PC-3 (cell line): ENCODE results near the gene SLC25A21. TPM values are rescaled to one million over a fixed set of nuclear protein-coding genes. Genes with fewer than 3 reads are reported as not detected.

ENCODE experiments used
- ATAC-seq: fragments of 200-7000 bp; cut with Tn5 transposase; 2 replicates; pipeline ENCODE4 v1.9.1; 2020; ENCODE audit warnings: mild to moderate bottlenecking, moderate library complexity
- BruUV-seq: library from RNA; stranded (reverse); fragments of 400-500 nt; replicated peaks from 2 replicates; lab custom pipeline; 2021; lab: Mats Ljungman, UMichigan
- CTCF ChIA-PET: fragments of 300-600 bp; sonication (Branson Sonifier 250); formaldehyde crosslinking; loops from one replicate; lab custom pipeline; 2022; ENCODE audit warnings: antibody characterized with exemption; lab: Charles Lee
- POLR2A ChIA-PET: fragments of 300-600 bp; sonication (Branson Sonifier 250); formaldehyde crosslinking; loops from one replicate; lab custom pipeline; 2022; ENCODE audit warnings: antibody characterized with exemption; ENCODE audit not compliant: unreplicated experiment; lab: Charles Lee
- DNase-seq: peaks from one replicate; pipeline ENCODE4 v3.0.0-alpha.2; 2015
- H2AFZ ChIP-seq: fragments of 300-600 bp; sonication (generic); 2 replicates; pipeline ENCODE4 v1.6.0; 2016; ENCODE audit warnings: antibody characterized with exemption, low read length
- H3F3A ChIP-seq: fragments of 300-600 bp; sonication (generic); one replicate; pipeline ENCODE4 v1.6.0; 2017; ENCODE audit warnings: antibody characterized with exemption, low read length, control low read depth, mild to moderate bottlenecking; ENCODE audit not compliant: unreplicated experiment
- H3K27ac ChIP-seq: fragments of 300-600 bp; sonication (generic); 2 replicates; pipeline ENCODE4 v1.5.1; 2016; ENCODE audit warnings: mild to moderate bottlenecking, low read length
- H3K27me3 ChIP-seq: fragments of 300-600 bp; sonication (generic); 2 replicates; pipeline ENCODE4 v1.6.1; 2016; ENCODE audit warnings: low read length, mixed read lengths
- H3K36me3 ChIP-seq: fragments of 300-600 bp; sonication (generic); 2 replicates; pipeline ENCODE4 v1.6.1; 2016; ENCODE audit warnings: low read depth, mixed run types, low read length, mixed read lengths
- H3K4me1 ChIP-seq: fragments of 300-600 bp; sonication (generic); 2 replicates; pipeline ENCODE4 v1.5.1; 2016; ENCODE audit warnings: low read length; ENCODE audit not compliant: insufficient read depth
- H3K4me2 ChIP-seq: fragments of 300-600 bp; sonication (generic); 2 replicates; pipeline ENCODE4 v1.6.0; 2016; ENCODE audit warnings: low read length
- H3K4me3 ChIP-seq: fragments of 300-600 bp; sonication (generic); 2 replicates; pipeline ENCODE4 v1.5.1; 2016; ENCODE audit warnings: mild to moderate bottlenecking, low read length, mixed read lengths
- H3K79me2 ChIP-seq: fragments of 300-600 bp; sonication (generic); 2 replicates; pipeline ENCODE4 v1.6.1; 2017; ENCODE audit warnings: low read length, mixed read lengths
- H3K9ac ChIP-seq: fragments of 300-600 bp; sonication (generic); 2 replicates; pipeline ENCODE4 v1.6.0; 2016; ENCODE audit warnings: mild to moderate bottlenecking, low read length
- H3K9me2 ChIP-seq: fragments of 300-600 bp; sonication (generic); replicated peaks from 2 replicates; pipeline ENCODE4 v1.6.1; 2016; ENCODE audit warnings: mixed run types, low read length, mixed read lengths
- H3K9me3 ChIP-seq: fragments of 300-600 bp; sonication (generic); 2 replicates; pipeline ENCODE4 v1.6.1; 2016; ENCODE audit warnings: low read length, mixed read lengths
- H4K20me1 ChIP-seq: fragments of 300-600 bp; sonication (generic); 2 replicates; pipeline ENCODE4 v1.6.1; 2016; ENCODE audit warnings: low read length, mixed read lengths
- EZH2 ChIP-seq: fragments of 300-600 bp; sonication (generic); IDR thresholded peaks from one replicate; pipeline ENCODE4 v1.6.1; 2017; ENCODE audit warnings: antibody characterized with exemption, mild to moderate bottlenecking, low read length; ENCODE audit not compliant: unreplicated experiment
- EZH2phosphoT487 ChIP-seq: fragments of 300-600 bp; sonication (generic); IDR thresholded peaks from 2 replicates; pipeline ENCODE4 v1.6.1; 2018; ENCODE audit warnings: mild to moderate bottlenecking, antibody characterized with exemption, low read length, borderline replicate concordance
- intact Hi-C: fragments of 100-400 bp; cut with micrococcal nuclease; formaldehyde crosslinking; loops from 2 replicates; pipeline ENCODE4 v1.9.0; 2023
- total RNA-seq: library from RNA; depleted of rRNA; stranded (reverse); fragments of >200 nt; gene quantifications from 2 replicates; pipeline ENCODE4 v1.2.3, GENCODE V29; 2014
- TF ChIP-seq, protein P1 (sequence below): fragments of 300-600 bp; sonication (generic); conservative IDR thresholded peaks from 2 replicates; pipeline ENCODE4 v1.5.1; 2017; ENCODE audit warnings: antibody characterized with exemption, low read depth, mild to moderate bottlenecking, low read length

The SLC25A21 gene
- total RNA-seq, 1 experiment from 2014 or later, result 0.87 TPM

DNA sequence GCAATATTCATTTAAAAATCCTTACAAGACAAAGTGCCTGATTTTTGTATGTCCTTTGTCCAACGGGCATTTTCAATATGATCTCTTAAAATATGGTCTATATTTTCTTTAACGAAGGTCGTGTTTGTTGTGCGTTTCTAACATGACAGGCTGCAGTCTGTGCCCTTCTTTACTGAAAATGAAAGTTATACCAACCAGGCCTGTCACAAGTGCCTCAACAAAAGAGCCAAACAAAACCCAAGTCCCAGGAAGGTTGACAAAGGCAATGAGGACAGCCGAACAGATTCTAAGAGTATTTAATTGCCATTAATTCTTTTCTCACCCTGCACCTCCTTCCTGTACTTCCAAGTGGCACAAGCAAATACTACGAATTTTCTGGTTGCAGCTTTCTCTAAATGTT lies 496.8 kb downstream of the SLC25A21 start:
- no peaks in the 10 kb centered on the region for H3F3A ChIP-seq
- no peaks in the 10 kb centered on the region for H3K4me1 ChIP-seq
- intact Hi-C loops, result no loop called here
- ATAC-seq, result no peak
- H3K27me3 ChIP-seq, result no peaks in the 10 kb centered on the region
- DNase-seq, result no peak
- ChIA-PET POLR2A (no interaction called here), CTCF (no interaction called here)
- peaks cover 49% of the 10 kb centered on the region for H3K36me3 ChIP-seq
- H3K4me2 ChIP-seq, result no peak overlapping the region
- H3K9ac ChIP-seq, result no peak overlapping the region
- no TSS peak for BruUV-seq
- no peaks in the 10 kb centered on the region for H3K9me2 ChIP-seq
- no peak overlapping the region for H2AFZ ChIP-seq
- no peak for TF ChIP-seq EZH2phosphoT487
- no peak for TF ChIP-seq EZH2
- TF ChIP-seq, protein P1, sequence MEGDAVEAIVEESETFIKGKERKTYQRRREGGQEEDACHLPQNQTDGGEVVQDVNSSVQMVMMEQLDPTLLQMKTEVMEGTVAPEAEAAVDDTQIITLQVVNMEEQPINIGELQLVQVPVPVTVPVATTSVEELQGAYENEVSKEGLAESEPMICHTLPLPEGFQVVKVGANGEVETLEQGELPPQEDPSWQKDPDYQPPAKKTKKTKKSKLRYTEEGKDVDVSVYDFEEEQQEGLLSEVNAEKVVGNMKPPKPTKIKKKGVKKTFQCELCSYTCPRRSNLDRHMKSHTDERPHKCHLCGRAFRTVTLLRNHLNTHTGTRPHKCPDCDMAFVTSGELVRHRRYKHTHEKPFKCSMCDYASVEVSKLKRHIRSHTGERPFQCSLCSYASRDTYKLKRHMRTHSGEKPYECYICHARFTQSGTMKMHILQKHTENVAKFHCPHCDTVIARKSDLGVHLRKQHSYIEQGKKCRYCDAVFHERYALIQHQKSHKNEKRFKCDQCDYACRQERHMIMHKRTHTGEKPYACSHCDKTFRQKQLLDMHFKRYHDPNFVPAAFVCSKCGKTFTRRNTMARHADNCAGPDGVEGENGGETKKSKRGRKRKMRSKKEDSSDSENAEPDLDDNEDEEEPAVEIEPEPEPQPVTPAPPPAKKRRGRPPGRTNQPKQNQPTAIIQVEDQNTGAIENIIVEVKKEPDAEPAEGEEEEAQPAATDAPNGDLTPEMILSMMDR, result no peak
- peaks cover 51% of the 10 kb centered on the region for H3K79me2 ChIP-seq
- H3K27ac ChIP-seq, result no peak overlapping the region
- no peaks in the 10 kb centered on the region for H3K9me3 ChIP-seq
- no peaks in the 10 kb centered on the region for H4K20me1 ChIP-seq
- no peak overlapping the region for H3K4me3 ChIP-seq

DNA sequence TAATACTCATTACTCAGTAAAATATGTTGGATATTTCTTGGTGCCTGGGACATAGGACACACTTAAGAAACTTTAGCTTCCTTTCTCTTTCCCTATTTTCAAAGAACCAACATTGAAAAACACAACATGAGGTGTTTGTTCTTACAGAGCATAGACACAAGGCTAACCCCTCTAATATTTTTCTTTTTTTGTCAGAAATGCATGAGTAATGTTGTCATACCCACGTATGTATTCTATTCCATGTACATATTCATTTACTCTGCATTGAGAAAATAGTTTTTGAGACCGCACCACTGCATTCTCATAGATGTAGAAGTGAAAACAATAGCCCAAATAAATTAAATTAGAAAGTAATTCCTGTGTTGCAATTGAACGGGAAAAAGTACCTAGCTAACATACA lies 497.7 kb downstream of the SLC25A21 start:
- Histone ChIP-seq H3K79me2 (peaks cover 60% of the 10 kb centered on the region), H4K20me1 (no peaks in the 10 kb centered on the region), H3K27me3 (no peaks in the 10 kb centered on the region), H3K4me2 (no peak overlapping the region), H3K36me3 (peaks cover 48% of the 10 kb centered on the region), H3F3A (no peaks in the 10 kb centered on the region), H3K9me2 (no peaks in the 10 kb centered on the region), H3K27ac (no peak overlapping the region), H3K9me3 (no peaks in the 10 kb centered on the region), H2AFZ (no peak overlapping the region), H3K4me3 (no peak overlapping the region), H3K4me1 (peaks cover 5% of the 10 kb centered on the region; the same call in 1 of the 2 replicates), H3K9ac (no peak overlapping the region)
- DNase-seq, result no peak
- ChIA-PET POLR2A (no interaction called here), CTCF (no interaction called here)
- BruUV-seq, result no TSS peak
- ATAC-seq, result no peak
- TF ChIP-seq, protein P1, result no peak
- TF ChIP-seq EZH2 (no peak), EZH2phosphoT487 (no peak)
- intact Hi-C loops, result no loop called here

DNA sequence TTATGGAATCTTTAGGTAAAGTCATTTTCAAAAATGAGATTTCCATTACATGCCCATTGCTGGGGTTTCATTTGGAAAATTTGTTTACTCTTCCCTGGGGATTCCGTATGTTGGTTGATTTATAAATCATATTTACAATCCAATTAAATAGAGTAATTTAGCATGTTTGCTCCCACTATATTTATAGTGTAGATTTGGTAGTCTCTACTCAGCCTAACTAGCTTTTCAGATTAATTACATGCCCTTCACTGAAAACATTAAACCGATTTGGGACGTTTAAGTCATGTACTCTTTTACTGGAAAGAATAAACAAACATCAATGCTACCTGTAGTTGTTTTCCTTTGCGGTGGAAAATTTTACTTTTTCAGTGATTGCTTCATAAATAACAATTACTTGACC lies 500.3 kb downstream of the SLC25A21 start:
- no peaks in the 10 kb centered on the region for H3K27me3 ChIP-seq
- ChIA-PET CTCF (no interaction called here), POLR2A (no interaction called here)
- H3F3A ChIP-seq, result no peaks in the 10 kb centered on the region
- H3K9ac ChIP-seq, result no peak overlapping the region
- no peaks in the 10 kb centered on the region for H3K9me2 ChIP-seq
- DNase-seq, result no peak
- H3K4me2 ChIP-seq, result no peak overlapping the region
- H3K27ac ChIP-seq, result no peak overlapping the region
- peaks cover 30% of the 10 kb centered on the region for H3K36me3 ChIP-seq
- H3K4me1 ChIP-seq, result peaks cover 15% of the 10 kb centered on the region
- H3K4me3 ChIP-seq, result no peak overlapping the region
- TF ChIP-seq, protein P1, result no peak
- no peak for TF ChIP-seq EZH2phosphoT487
- TF ChIP-seq EZH2, result no peak
- ATAC-seq, result no peak
- no peaks in the 10 kb centered on the region for H3K9me3 ChIP-seq
- intact Hi-C loops, result no loop called here
- no peak overlapping the region for H2AFZ ChIP-seq
- BruUV-seq, result no TSS peak
- H3K79me2 ChIP-seq, result peaks cover 84% of the 10 kb centered on the region
- H4K20me1 ChIP-seq, result no peaks in the 10 kb centered on the region
